ENCODE data around the gene CLSTN3. TPM values are rescaled to one million over a fixed set of nuclear protein-coding genes. Genes with fewer than 3 reads are reported as not detected.
"Not testable (repeated sequence)": the region's sequence is repeated elsewhere in the genome, so short reads cannot be mapped to it uniquely, and the experiment has no call there.

The CLSTN3 gene
- polyA plus RNA-seq, 2 of the 4 experiments (the other 2 are of a cell fraction), result 17.4 to 24.9 TPM

DNA sequence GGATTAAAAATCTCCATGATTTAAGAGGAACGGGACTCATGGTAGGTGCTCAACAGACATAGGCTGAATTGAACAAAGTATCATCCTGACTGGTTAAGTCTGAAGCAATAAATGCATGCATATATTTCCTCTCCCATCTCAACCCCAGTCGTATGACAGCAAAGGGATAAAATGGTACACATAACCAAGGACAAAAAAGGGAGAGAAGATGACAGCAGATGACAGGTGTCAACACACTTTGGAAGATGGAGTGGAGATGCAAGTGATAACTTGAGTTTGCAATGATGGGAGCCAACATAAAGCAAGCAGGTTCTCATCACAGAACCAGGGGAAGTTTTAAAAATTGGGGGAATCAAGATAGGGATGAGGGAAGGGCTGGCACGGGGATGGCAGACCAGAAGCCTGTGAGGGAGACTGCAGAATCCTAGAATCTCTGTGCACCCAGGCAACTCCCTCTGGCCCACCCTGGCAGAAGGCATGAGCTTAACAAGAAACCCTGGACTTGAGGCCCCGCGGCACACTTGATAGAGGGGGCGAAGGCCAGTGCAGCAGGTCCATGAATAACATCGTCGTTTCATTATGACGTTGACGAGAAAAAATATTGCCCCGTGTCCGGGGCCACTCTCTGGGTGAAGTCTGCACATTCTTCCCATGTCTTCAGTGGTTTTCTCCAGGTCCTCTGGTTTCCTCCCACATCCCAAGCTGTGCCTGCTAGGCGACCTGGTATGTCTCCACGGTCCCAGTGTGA, 26.2 kb upstream of the CLSTN3 start:
- CTCF ChIA-PET, result interaction anchor here (0.9 to 1.9 kb wide), 5 partner anchors 9 to 159 kb away, joined by 3 to 15 read pairs (median 7); partner anchors contain the start of gene C1S
- Histone ChIP-seq H3K27ac (no peak overlapping the region), H3K4me1 (peaks cover 18% of the 10 kb centered on the region), H3K4me3 (no peak overlapping the region), H3K9me3 (peaks cover 17% of the 10 kb centered on the region), H3K4me2 (no peak overlapping the region)
- DNase-seq (ENCODE audit: low read depth in 1 of 2, low spot score in 1 of 2) (no peak), ATAC-seq (no peak), FAIRE-seq (no peak)
- 94% methylated on average over 14 of the region's 14 CpGs for WGBS (ENCODE audit: missing lambda C conversion rate)
- POLR2A ChIA-PET, result interaction anchor here (0.8 kb wide), 1 partner anchor 161 kb away, joined by 3 read pairs; the partner anchor contains the start of genes C12orf57 and RNU7-1
- TF ChIP-seq RCOR1 (IDR thresholded peaks at IDR 0.05; ENCODE audit: low read depth, low read length), result no peak
- no peak for TF ChIP-seq ESRRA (IDR thresholded peaks at IDR 0.05; ENCODE audit: borderline replicate concordance, low read length)
- no peak for TF ChIP-seq SREBF2 (IDR thresholded peaks at IDR 0.05)
- TF ChIP-seq RFX5 (IDR thresholded peaks at IDR 0.05), result no peak
- TF ChIP-seq PHF8 (IDR thresholded peaks at IDR 0.05; ENCODE audit: borderline replicate concordance, low read depth), result no peak
- no peak for TF ChIP-seq CBX8 (IDR thresholded peaks at IDR 0.05)
- TF ChIP-seq KDM5A (IDR thresholded peaks at IDR 0.05), result no peak
- TF ChIP-seq NPAS2 (CRISPR knock-in tag; IDR thresholded peaks at IDR 0.05; ENCODE audit: borderline replicate concordance), result no peak
- TF ChIP-seq JUN (IDR thresholded peaks at IDR 0.05), result no peak
- TF ChIP-seq BHLHE40 (IDR thresholded peaks at IDR 0.05; ENCODE audit: low read depth, low read length), result no peak
- no peak for TF ChIP-seq RNF2 (IDR thresholded peaks at IDR 0.05; ENCODE audit: borderline replicate concordance, low read depth)
- no peak for TF ChIP-seq MYC (IDR thresholded peaks at IDR 0.05; ENCODE audit: borderline replicate concordance, low read length)

DNA sequence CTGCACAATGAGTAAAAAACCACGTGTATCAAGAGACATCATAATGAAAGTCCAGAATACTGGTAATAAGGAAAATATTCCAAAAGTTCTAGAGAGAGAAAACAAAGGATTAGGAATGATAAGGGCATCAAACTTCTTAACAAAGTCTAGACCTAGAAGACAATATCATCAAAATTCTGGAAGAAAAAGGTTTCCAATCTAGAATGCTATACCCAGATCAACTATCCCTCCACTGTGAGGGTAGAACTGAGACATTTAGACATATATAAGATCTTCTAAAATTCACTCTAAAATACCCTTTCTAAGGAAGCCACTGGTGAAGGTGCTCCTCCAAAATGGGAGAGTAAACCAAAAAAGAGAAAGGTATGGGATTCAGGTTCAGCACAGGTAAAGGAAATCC, 24.1 kb upstream of the CLSTN3 start:
- FAIRE-seq, result no peak
- Histone ChIP-seq H3K9me3 (peaks cover 17% of the 10 kb centered on the region), H3K4me2 (no peak overlapping the region), H3K27ac (no peak overlapping the region), H3K4me1 (peaks cover 34% of the 10 kb centered on the region), H3K4me3 (no peak overlapping the region)
- 92% methylated on average over 1 of the region's 1 CpG for WGBS (ENCODE audit: missing lambda C conversion rate)
- no peak for DNase-seq (ENCODE audit: low read depth in 1 of 2, low spot score in 1 of 2)
- TF ChIP-seq RAD21 (conservative IDR thresholded peaks at IDR 0.05 in 1 of 2, IDR thresholded peaks at IDR 0.05 in 1 of 2), result no peak
- TF ChIP-seq RCOR1 (IDR thresholded peaks at IDR 0.05; ENCODE audit: low read depth, low read length), result no peak
- no peak for TF ChIP-seq KDM5A (IDR thresholded peaks at IDR 0.05)
- no peak for TF ChIP-seq CHD2 (IDR thresholded peaks at IDR 0.05; ENCODE audit: low read length, partially characterized antibody)
- no peak for TF ChIP-seq NR3C1 (IDR thresholded peaks at IDR 0.05)
- POLR2A ChIA-PET, result no interaction called here
- no peak for ATAC-seq
- CTCF ChIA-PET, result interaction anchor here (1.7 to 8.0 kb wide), 2 partner anchors 16 to 17 kb away, joined by 7 to 113 read pairs; partner anchors contain the start of gene C1R

DNA sequence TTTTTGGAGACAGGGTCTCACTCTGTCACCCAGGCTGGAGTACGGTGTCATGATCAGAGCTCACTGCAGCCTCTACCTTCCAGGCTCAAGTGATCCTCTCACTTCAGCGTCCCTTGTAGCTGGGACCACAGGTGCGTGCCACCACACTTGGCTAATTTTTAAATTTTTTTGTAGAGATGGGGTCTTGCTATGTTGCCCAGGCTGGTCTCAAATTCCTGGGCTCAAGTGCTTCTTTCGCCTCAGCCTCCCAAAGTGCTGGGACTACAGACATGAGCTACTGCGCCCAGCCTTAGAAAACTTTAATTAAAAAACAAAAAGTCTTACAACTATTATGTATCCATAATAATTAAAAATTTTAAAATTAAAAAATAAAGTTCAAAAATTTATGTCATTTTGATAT, 23.0 kb upstream of the CLSTN3 start:
- not testable (repeated sequence) for ATAC-seq; DNase-seq (ENCODE audit: low read depth in 1 of 2, low spot score in 1 of 2); FAIRE-seq
- 96% methylated on average over 5 of the region's 5 CpGs for WGBS (ENCODE audit: missing lambda C conversion rate)
- H3K4me3 ChIP-seq, result peak overlapping the region; percentile 55
- CTCF ChIA-PET, result interaction anchor here (1.1 to 8.4 kb wide), 11 partner anchors 8 to 169 kb away, joined by 3 to 309 read pairs (median 6); partner anchors contain the start of genes C1R, C1S and LPCAT3
- H3K4me2 ChIP-seq, result peak overlapping the region; percentile 94
- POLR2A ChIA-PET, result interaction anchor here (0.9 to 4.0 kb wide), 6 partner anchors 11 to 163 kb away, joined by 3 to 30 read pairs (median 22); partner anchors contain the start of genes C12orf57, C1S and RNU7-1
- H3K9me3 ChIP-seq, result peaks cover 17% of the 10 kb centered on the region
- peak overlapping the region; percentile 96 to 97 for H3K27ac ChIP-seq
- H3K4me1 ChIP-seq, result peaks cover 25% of the 10 kb centered on the region

DNA sequence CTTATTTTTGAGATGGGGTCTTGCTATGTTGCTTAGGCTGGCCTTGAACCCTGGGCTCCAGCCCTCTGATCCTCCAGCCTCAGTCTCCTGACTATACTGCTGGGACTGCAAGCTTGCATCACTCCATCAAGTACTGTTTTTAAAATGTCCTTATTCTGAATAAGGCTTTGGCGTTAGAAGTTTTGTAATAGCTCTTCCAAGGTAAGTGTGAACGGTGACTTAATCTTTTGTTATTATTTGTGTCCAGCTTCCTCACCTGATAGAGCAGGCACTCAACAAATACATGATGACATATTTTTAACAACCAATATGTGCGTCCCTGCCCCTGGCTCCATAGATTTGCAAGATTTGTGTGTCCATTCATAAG, 22.6 kb upstream of the CLSTN3 start:
- ATAC-seq, result no peak; a peak in 1 of 6 replicates
- peak overlapping the region; percentile 96 to 97 for H3K27ac ChIP-seq
- H3K4me3 ChIP-seq, result peak overlapping the region; percentile 55
- H3K4me1 ChIP-seq, result peaks cover 25% of the 10 kb centered on the region
- no peak for FAIRE-seq
- ChIA-PET POLR2A (interaction anchor here (0.9 to 4.0 kb wide), 8 partner anchors 12 to 163 kb away, joined by 3 to 30 read pairs (median 12); partner anchors contain the start of genes C12orf57, C1S, LPCAT3 and RNU7-1), CTCF (interaction anchor here (1.0 to 8.4 kb wide), 18 partner anchors 8 to 238 kb away, joined by 3 to 309 read pairs (median 6); partner anchors contain the start of genes C12orf57, C1R, C1S and LPCAT3)
- DNase-seq (ENCODE audit: low read depth in 1 of 2, low spot score in 1 of 2), result peak in 1 of 2 experiments; percentile 47
- 13% methylated on average over 3 of the region's 3 CpGs for WGBS (ENCODE audit: missing lambda C conversion rate)
- H3K4me2 ChIP-seq, result peak overlapping the region; percentile 94
- H3K9me3 ChIP-seq, result peaks cover 17% of the 10 kb centered on the region
- no peak for TF ChIP-seq POLR2A (IDR thresholded peaks at IDR 0.05; ENCODE audit: low read length)
- TF ChIP-seq MAZ (IDR thresholded peaks at IDR 0.05; ENCODE audit: borderline replicate concordance, low read depth, low read length), result no peak
- TF ChIP-seq HOXB13 (CRISPR knock-in tag; IDR thresholded peaks at IDR 0.05; ENCODE audit: low read depth), result no peak
- TF ChIP-seq, protein P1, sequence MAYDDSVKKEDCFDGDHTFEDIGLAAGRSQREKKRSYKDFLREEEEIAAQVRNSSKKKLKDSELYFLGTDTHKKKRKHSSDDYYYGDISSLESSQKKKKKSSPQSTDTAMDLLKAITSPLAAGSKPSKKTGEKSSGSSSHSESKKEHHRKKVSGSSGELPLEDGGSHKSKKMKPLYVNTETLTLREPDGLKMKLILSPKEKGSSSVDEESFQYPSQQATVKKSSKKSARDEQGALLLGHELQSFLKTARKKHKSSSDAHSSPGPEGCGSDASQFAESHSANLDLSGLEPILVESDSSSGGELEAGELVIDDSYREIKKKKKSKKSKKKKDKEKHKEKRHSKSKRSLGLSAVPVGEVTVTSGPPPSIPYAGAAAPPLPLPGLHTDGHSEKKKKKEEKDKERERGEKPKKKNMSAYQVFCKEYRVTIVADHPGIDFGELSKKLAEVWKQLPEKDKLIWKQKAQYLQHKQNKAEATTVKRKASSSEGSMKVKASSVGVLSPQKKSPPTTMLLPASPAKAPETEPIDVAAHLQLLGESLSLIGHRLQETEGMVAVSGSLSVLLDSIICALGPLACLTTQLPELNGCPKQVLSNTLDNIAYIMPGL (CRISPR knock-in tag; IDR thresholded peaks at IDR 0.05; ENCODE audit: borderline replicate concordance), result no peak
- no peak for TF ChIP-seq BHLHE40 (IDR thresholded peaks at IDR 0.05; ENCODE audit: low read depth, low read length)
- TF ChIP-seq RAD21 (conservative IDR thresholded peaks at IDR 0.05 in 1 of 2, IDR thresholded peaks at IDR 0.05 in 1 of 2), result no peak
- TF ChIP-seq, protein P2, sequence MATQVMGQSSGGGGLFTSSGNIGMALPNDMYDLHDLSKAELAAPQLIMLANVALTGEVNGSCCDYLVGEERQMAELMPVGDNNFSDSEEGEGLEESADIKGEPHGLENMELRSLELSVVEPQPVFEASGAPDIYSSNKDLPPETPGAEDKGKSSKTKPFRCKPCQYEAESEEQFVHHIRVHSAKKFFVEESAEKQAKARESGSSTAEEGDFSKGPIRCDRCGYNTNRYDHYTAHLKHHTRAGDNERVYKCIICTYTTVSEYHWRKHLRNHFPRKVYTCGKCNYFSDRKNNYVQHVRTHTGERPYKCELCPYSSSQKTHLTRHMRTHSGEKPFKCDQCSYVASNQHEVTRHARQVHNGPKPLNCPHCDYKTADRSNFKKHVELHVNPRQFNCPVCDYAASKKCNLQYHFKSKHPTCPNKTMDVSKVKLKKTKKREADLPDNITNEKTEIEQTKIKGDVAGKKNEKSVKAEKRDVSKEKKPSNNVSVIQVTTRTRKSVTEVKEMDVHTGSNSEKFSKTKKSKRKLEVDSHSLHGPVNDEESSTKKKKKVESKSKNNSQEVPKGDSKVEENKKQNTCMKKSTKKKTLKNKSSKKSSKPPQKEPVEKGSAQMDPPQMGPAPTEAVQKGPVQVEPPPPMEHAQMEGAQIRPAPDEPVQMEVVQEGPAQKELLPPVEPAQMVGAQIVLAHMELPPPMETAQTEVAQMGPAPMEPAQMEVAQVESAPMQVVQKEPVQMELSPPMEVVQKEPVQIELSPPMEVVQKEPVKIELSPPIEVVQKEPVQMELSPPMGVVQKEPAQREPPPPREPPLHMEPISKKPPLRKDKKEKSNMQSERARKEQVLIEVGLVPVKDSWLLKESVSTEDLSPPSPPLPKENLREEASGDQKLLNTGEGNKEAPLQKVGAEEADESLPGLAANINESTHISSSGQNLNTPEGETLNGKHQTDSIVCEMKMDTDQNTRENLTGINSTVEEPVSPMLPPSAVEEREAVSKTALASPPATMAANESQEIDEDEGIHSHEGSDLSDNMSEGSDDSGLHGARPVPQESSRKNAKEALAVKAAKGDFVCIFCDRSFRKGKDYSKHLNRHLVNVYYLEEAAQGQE (IDR thresholded peaks at IDR 0.05), result no peak
- TF ChIP-seq MAFK (IDR thresholded peaks at IDR 0.05; ENCODE audit: partially characterized antibody), result no peak
- TF ChIP-seq, protein P3, sequence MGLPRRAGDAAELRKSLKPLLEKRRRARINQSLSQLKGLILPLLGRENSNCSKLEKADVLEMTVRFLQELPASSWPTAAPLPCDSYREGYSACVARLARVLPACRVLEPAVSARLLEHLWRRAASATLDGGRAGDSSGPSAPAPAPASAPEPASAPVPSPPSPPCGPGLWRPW (IDR thresholded peaks at IDR 0.05), result no peak
- no peak for TF ChIP-seq ZNF302 (CRISPR knock-in tag; IDR thresholded peaks at IDR 0.05)
